ENCODE measurements around the gene SEMA3A. TPM values are rescaled to one million over a fixed set of nuclear protein-coding genes. Genes with fewer than 3 reads are reported as not detected.

Gene SEMA3A
- polyA plus RNA-seq, 1 donor from 2014 or later = 22.8 TPM

- H3K4me2 ChIP-seq (ENCODE audit: low read length) = no peak overlapping the region
- no peak overlapping the region for H3K27ac ChIP-seq (ENCODE audit: low read length)
Observed at GRCh38 chr7:84144935-84145334, 49.7 kb downstream of the SEMA3A start.

GRCh38 chr7:84144480-84144879, 50.1 kb downstream of the SEMA3A start:
- Histone ChIP-seq H3F3A (ENCODE audit: insufficient read depth, low read length, poor library complexity, severe bottlenecking) (no peaks in the 10 kb centered on the region), H2AFZ (ENCODE audit: low read depth, low read length) (no peak overlapping the region), H3K27ac (ENCODE audit: low read length) (no peak overlapping the region), H3K36me3 (ENCODE audit: insufficient read depth, low read length) (no peaks in the 10 kb centered on the region), H3K9me2 (ENCODE audit: insufficient read depth, low read length) (no peaks in the 10 kb centered on the region), H4K20me1 (ENCODE audit: insufficient read depth) (no peaks in the 10 kb centered on the region), H3K27me3 (ENCODE audit: insufficient read depth, low read depth, low read length) (no peaks in the 10 kb centered on the region), H3K9ac (ENCODE audit: low read length) (no peak overlapping the region), H3K4me2 (ENCODE audit: low read length) (no peak overlapping the region), H3K79me2 (replicated peaks; ENCODE audit: insufficient read depth, low read length) (no peaks in the 10 kb centered on the region), H3K4me3 (ENCODE audit: low read length) (no peak overlapping the region), H3K9me3 (ENCODE audit: low read length) (no peaks in the 10 kb centered on the region)
- no peak for TF ChIP-seq EZH2 (IDR thresholded peaks at IDR 0.05; ENCODE audit: borderline replicate concordance, insufficient read depth, low read length, poor library complexity, severe bottlenecking)
- no peak for TF ChIP-seq CTCF (IDR thresholded peaks at IDR 0.05; ENCODE audit: poor library complexity, severe bottlenecking)
- TF ChIP-seq POLR2AphosphoS5 (IDR thresholded peaks at IDR 0.05) = no peak
- no peak for TF ChIP-seq EP300 (conservative IDR thresholded peaks at IDR 0.05; ENCODE audit: poor library complexity, severe bottlenecking)
- no peak for TF ChIP-seq MXI1 (conservative IDR thresholded peaks at IDR 0.05; ENCODE audit: poor library complexity, severe bottlenecking)
- TF ChIP-seq REST (IDR thresholded peaks at IDR 0.05; ENCODE audit: borderline replicate concordance) = no peak
- TF ChIP-seq TAF1 (IDR thresholded peaks at IDR 0.05; ENCODE audit: low read depth) = no peak

More at GRCh38 chr7:84144935-84145334, 49.7 kb downstream of the SEMA3A start:
- Histone ChIP-seq H3K79me2 (replicated peaks; ENCODE audit: insufficient read depth, low read length) (no peaks in the 10 kb centered on the region), H3F3A (ENCODE audit: insufficient read depth, low read length, poor library complexity, severe bottlenecking) (no peaks in the 10 kb centered on the region), H3K9me3 (ENCODE audit: low read length) (no peaks in the 10 kb centered on the region), H3K9me2 (ENCODE audit: insufficient read depth, low read length) (no peaks in the 10 kb centered on the region), H3K36me3 (ENCODE audit: insufficient read depth, low read length) (no peaks in the 10 kb centered on the region), H3K4me3 (ENCODE audit: low read length) (no peak overlapping the region), H4K20me1 (ENCODE audit: insufficient read depth) (no peaks in the 10 kb centered on the region), H3K9ac (ENCODE audit: low read length) (no peak overlapping the region), H3K27me3 (ENCODE audit: insufficient read depth, low read depth, low read length) (no peaks in the 10 kb centered on the region), H2AFZ (ENCODE audit: low read depth, low read length) (no peak overlapping the region)
- no peak for TF ChIP-seq POLR2AphosphoS5 (IDR thresholded peaks at IDR 0.05)
- TF ChIP-seq EZH2 (IDR thresholded peaks at IDR 0.05; ENCODE audit: borderline replicate concordance, insufficient read depth, low read length, poor library complexity, severe bottlenecking) = no peak
- no peak for TF ChIP-seq TAF1 (IDR thresholded peaks at IDR 0.05; ENCODE audit: low read depth)
- no peak for TF ChIP-seq RAD21 (conservative IDR thresholded peaks at IDR 0.05)
- TF ChIP-seq MXI1 (conservative IDR thresholded peaks at IDR 0.05; ENCODE audit: poor library complexity, severe bottlenecking) = no peak
- TF ChIP-seq REST (IDR thresholded peaks at IDR 0.05; ENCODE audit: borderline replicate concordance) = no peak
- TF ChIP-seq CTCF (IDR thresholded peaks at IDR 0.05; ENCODE audit: poor library complexity, severe bottlenecking) = no peak
- no peak for TF ChIP-seq EP300 (conservative IDR thresholded peaks at IDR 0.05; ENCODE audit: poor library complexity, severe bottlenecking)
- TF ChIP-seq SMC3 (conservative IDR thresholded peaks at IDR 0.05; ENCODE audit: poor library complexity) = no peak

Measured in neural cell (in vitro differentiated cells).